Measurements from ENCODE around the gene CCK.
"Not testable (repeated sequence)": the region's sequence is repeated elsewhere in the genome, so short reads cannot be mapped to it uniquely, and the experiment has no call there.

Gene CCK, protein sequence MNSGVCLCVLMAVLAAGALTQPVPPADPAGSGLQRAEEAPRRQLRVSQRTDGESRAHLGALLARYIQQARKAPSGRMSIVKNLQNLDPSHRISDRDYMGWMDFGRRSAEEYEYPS

DNA sequence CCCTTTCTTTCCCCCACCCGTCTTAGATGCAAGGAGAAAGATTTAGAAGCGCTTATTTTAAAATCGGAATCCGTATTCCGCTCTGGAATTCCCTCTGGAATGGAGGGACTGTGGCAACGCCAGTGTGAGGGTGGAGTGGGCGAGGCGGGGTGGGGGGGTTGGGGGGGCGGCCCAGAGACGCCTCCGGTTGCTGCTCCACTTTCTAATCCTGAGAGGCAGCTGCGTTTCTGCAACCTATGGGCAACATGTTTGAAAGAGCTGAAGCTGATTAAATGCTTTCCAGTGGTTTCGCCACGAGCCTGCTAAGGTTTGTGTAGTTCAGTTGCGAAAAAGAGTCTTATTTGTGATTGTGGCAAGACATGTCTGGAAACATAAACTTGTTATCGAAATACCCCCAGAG is at the start of gene CCK:
Gene CCK (minus strand): TSS at position 101 of the 400 bp plus-strand sequence. CDS start 2,555 bp downstream, outside the sequence.
- DNase-seq = no peak

DNA sequence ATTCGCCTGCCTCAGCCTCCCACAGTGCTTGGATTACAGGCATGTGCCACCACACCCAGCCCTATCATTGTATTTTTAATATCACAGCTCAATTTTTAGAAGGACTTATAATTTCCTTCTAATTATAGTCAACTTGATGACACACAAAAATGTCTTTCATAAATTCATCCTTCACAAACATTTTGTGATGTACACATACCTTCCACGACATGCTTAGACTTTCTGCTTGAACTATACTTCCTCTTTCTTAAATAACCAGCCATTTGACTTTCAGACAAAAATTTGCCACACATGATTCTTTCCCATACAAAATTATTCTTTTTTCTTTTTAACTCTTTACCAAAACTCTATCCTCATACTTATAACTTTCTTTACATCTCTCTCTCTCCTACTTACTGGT is 48.4 kb upstream of the CCK start:
- no peak for DNase-seq

DNA sequence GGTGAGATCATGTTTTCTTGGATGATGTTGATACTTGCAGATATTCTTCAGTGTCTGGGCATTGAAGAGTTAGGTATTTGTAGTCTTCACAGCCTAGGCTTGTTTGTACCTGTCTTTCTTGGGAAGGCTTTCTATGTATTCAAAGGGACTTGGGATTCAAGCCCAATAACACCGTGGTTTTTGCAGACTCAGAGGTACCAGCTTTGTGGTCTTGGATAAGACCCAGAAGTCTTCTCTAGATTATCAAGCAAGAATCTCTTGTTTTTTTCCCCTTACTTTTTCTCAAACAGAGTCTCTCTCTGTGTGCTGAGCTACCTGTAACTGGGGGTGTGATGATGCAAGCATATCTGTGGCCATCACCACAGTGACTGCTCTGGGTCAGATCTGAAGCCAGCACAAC is 42.7 kb upstream of the CCK start:
- DNase-seq = no peak

DNA sequence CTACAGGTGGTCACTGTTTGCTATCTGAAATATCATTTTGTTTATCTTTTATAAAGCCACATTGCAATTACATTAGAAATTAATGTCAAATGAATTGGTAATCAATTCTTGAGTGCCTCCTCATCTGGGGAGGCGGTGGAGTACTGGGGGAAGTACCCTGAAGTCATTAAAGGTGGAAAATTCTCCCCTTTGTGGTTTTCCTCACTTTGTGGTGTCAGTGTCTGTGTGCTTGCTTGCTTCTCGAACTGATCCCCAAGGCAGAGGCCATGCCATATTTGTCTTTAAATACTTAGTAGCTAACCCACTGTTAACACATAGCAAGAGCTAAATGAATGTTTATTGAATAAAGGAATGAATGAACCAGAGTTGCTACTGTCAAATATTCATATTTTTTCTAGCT is 40.5 kb upstream of the CCK start:
- DNase-seq = no peak

DNA sequence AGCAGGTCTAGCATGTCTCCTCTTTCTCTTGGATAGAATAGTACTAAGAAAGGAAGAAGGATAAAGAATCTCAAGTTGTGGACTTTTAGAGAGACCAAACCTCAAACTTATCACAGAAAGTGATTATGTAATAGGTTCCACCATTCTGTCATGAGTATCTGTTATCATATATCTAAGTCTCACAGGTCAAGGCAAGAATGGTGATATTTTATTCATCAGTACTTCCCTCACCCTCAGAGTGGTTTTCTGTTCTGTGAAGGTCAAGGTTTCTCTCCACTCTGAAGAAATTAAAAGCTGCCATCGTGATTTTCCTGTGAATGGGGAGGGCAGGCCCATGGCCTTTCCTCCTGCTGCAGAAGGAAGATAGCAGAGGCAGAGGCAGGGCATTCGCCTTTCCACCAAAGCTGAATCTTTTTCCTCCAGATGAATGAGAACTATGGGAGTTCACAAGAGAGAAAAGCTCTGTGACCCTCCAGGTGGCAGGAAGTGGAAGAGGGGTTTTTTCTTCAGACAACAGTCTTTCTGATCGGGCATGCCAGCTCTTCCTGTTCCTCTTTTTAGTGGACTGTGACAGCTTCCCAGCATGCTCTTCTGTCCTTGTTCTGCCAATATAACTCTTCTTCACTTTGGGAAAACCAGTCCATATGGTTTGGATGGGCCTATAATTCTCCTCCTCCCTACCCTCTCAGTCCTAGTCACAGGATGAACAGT is 37.1 kb upstream of the CCK start:
- DNase-seq = no peak

DNA sequence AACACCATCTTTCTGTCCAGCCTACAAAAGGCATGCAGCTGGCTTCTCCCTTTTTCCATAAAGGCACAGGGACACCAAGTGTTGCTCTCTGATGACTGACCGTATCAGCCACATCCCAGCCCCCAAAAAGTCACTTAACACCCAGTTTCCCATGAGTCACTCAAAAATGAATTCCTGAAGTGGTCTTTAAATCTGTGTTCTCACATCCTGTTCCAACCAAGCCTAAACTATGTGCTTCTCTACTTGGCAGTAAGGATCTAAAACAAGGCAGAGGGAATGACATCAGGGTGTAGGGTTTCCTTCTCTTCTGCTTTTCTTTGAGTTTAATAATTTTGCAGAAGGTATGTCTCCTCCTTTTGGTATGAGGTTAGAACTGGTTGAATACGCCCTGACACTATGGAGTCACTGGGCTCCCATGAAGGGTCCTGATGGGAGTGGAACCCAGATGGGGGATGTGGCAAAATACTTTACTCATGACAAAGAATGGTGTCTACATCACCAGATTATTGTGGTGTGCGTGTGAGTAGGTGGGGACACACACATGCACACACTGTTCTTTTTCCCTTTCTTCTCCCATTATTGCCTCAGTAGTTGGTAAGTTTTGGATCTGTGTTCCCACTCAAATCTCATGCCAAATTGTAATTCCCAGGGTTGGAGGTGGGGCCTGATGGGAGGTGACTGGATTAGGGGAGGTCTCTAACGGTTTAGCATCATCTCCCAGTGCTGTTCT is 35.6 kb upstream of the CCK start:
- no peak for DNase-seq

DNA sequence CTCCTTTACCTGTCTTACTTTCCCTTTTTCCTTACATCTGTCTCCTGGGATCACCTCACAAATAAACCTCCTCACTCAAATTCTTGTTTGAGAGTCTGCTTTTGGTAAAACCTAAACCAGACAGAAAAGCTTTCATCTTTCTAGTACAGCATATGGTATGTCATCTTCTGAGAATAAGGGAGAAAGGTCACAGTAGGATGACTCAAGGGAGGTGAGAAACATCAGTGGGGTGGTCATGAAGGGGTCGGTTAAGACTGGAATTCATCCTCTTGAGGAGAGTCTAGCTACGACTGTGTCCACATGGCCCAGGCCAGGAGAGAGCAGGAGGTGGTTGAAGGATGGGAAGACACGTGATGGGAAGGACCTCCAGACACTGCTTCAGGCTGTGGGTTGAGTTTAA is 34.8 kb upstream of the CCK start:
- DNase-seq = no peak

DNA sequence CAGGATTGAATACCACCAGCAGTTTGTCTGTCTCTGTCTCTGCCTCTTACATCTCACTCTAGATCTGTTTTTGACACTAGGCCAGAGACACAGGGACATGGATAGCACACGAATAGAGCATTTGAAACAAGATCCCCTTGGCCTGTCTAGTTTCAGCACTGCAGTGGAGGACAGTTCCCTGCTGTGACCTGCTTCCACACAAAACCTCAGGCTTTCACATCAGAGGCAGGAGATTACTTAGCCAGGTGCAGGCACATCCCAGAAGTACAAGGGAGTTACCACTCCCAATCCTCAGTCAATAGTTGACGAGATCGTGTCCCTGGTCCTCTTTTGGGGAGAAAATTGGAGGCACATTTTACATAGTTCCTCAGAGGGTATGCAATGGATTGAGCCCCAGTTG is 34.0 kb upstream of the CCK start:
- DNase-seq = peak in 1 of 4 experiments; percentile 9

DNA sequence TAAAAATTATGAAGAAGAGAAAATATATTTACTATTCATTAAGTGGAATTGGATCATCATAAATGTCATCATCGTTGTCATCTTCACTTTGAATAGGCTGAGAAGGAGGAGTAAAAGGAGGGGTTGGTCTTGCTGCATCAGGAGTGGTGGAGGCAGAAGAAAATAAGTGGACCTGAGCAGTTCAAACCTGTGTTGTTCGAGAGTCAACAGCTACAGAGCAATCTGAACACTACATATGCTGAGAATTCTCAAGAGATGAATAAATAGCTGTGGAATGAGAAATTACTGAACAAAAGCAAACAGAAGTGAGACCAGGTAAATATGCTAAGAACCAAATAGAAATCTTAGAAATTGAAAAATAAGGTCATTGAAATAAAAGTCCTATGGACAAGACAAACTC is 32.3 kb upstream of the CCK start:
- no peak for DNase-seq

DNA sequence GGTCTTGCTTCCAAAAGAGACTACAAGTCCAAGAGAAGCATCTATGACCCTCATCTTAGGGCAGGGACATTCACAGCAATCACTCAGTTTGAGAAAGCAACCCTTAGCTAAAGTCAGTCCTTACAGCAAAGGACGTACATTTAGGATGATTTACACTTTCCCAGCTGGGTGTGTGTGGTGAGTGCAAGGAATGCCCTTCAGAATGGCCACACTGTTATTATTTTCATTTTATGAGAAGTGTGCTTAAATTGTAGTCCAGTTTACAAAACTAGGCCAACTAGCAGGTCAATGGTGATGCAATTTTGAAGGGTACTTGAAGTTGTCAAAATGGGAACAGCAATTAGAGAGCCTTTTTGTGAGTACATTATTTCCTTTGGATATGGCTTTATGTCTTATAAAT is 26.0 kb upstream of the CCK start:
- DNase-seq = no peak

DNA sequence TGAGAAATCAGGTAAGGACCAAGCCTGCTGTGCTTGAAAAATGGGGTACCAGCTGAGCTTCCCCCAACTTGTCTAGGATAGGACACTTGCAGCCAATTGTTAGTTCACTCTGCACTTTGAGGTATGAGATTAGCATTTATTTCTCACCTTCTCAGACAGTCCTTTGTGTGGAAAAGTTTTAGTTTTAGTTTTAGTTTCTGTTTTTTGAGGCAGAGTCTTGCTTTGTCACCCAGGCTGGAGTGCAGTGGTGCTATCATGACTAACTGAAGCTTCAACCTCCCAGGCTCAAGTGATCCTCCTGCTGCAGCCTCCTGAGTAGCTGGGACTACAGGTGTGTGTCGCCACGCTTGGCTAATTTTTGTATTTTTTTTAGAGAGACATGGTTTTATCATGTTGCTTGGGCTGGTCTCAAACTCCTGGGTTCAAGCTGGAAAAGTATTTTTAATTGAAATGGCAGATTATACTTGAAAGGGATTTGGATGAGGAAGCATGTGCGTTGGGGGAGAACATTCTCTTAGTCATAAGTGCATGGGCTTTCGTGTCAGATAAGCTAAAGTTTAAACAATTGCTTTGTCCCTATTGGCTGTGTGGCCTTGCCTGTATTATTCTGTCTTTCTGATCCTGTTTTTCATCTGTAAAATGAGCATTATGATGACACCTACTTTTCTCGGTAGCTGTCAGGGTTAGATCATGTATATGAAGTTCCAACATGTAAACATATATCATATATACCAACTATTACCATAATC is 25.2 kb upstream of the CCK start:
- no peak for DNase-seq

DNA sequence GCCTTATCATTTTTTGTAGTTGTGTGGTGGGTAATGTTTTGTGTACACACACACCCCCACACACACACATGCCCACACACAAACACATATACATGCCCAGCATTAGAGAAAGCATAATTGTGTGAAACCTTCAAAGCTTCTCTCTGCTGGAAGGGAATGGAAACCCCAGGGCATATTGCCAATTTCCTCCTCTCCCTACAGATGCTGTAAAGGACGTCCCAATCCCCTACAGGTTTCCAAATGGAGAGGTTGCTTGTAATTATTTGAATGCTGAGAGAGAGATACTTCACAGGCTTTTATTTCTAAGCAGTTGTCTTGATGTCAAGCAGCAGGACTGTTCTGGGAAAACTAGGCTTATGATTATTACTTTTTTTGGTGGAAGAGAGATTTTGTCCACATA is 23.0 kb upstream of the CCK start:
- no peak for DNase-seq

DNA sequence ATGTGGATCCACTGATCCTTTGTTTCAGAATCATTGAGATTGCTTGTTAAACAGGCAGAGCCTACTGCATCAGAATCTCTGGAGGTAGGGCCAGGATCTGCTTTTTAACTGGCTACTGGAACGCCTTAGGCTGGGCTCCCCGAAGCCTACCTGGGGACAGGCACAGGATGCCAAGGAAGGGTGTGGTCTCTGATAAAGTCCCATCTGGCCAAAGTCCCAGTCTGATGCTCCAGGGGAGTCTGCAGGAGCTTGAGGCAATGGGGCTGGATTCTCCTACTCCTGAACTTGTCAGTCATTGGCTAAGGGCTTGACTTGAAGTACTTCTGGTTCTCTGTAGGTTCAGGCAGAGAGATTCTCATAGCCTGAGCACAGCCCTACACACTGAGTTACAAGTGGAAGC is 22.4 kb upstream of the CCK start:
- DNase-seq = no peak

DNA sequence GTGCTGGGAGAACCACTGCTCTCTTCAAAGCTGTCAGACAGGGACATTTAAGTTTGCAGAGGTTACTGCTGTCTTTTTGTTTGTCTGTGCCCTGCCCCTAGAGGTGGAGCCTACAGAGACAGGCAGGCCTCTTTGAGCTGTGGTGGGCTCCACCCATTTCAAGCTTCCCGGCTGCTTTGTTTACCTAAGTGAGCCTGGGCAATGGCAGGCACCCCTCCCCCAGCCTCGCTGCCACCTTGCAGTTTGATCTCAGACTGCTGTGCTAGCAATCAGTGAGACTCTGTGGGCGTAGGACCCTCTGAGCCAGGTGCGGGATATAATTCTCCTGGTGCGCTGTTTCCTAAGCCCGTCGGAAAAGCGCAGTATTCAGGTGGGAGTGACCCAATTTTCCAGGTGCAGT is 21.4 kb upstream of the CCK start:
- not testable (repeated sequence) for DNase-seq

DNA sequence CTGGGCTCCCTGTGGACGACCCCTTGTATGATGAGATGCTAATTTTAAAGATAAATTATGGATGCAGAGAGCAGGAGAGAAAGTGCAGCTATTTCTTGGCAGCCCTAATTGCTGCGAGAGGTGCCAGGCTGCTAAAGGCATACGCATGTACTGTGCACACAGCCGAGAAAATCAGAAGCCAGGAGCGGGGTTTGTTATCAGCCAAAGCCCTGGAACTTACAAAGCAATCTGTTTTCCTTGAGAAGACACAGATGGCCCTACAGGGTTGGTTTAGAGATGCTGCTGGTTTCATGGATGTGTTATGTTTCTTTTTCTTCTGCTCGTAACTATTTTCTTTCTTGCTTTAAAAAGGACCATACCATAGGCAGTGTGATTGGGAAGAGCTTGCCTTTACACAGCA is 11.7 kb upstream of the CCK start:
- no peak for DNase-seq

DNA sequence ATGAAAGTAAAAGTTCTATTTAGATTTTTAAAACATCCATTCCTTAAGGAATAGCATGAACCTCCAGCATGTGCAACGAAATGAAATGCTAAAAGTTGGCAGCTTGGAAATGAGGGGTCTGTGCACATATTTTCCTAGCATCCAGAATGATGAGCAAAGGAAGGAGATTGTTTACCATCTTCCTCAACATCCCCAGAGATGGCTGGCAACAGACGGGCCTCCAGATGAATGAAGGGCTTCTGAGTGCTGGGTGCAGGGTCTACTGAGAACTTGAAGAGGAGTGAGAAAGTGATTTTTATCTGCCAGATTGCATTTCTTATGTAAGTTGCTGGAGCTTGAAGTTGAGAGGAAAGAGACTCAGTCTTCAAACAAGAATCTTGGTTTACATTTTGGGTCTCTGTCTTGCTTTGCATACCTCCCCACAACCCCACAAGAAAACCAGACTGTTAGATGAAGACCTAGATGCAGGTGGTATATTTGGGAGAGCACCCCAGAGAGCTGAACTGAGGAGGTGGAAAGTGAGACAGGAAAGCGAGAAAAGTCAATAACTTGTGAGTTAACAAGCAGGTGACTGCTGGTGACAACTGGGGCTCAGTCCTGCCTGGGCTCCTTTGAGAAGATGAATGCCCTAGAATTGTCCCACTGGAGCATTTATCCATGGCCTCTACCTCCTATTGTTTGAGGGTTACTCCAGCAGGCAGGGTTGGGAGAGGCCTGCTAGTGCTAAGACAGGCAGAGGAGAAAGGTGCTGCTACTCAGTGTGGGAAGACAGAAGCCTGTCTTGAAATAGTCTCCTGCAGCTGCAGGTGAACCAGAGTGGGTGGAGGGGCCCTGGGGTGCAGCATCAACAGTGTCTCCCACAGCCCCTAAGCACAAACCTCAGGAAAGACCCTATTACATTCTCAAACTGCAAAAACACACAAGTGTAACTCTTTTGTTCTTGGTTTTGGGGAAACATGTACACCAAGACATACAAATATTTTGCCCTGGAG is 10.5 kb upstream of the CCK start:
- no peak for DNase-seq

DNA sequence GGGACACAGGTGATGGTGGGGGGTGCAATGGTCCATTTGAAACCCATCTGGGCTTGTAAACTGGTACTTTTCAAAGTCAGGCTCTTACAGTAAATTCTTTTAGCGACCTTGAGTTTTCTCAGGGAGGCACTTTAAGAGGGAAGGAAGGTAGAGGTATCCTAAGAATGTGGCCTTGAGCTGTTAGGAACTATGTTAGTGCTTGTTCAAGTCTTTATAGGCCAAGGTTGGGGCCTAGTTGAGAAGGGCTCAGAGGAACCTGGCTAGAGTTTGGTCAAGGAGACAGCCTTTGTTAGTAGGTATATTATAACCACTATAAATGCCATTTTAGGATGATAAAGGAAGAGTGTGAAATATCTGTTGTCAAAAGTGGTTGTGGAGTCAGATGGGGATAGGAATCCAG is 9.2 kb upstream of the CCK start:
- DNase-seq = no peak

DNA sequence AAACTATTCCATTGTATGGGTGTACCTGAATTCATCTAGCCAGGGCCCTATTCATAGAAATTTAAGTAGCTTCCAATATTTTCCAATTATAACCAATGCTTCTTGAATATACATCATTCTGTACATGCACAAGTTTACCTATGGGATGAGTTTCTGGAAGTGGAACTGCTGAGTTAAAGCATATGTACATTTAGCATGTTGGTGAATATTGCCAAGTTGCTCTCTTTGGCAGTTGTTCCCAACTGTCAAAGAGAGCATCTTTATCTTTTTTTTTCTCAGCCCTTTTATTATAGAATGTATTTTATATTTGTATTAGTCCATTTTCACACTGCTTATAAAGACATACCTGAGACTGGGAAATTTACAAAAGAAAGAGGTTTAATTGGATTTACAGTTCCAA is 8.3 kb upstream of the CCK start:
- no peak for DNase-seq

DNA sequence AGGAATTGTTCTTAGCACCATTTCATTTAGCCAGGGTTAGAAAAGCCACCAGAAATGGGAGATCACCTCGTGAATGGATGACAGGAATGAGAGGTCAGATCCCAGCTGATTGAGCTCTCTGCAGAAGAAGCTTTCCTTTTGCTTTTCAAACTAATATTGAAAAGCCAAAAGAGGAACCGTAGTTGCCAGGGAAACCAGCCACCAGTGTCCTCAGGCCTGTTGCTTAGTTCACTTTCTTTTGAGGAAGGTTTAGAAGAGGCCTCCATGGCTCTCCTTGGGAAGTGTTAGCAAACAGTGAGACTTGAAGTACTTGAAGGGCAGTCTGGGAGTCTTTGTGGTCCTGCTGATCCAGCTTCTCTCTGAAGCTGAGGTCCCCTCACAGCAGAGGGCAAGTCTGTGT is 7.4 kb upstream of the CCK start:
- DNase-seq = no peak

DNA sequence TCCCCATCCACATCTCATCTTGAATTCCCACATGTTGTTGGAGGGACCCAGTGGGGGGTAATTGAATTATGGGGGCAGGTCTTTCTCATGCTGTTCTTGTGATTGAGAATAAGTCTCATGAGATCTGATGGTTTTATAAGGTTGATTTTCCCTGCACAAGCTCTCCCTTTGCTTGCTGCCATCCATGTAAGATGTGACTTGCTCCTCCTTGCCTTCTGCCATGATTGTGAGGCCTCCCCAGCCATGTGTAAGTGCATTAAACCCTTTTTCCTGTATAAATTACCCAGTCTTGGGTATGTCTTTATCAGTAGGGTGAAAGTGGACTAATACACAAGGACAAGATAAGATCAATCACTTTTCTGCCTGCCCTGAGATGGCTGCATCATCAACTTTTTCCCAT is 5.8 kb upstream of the CCK start:
- no peak for DNase-seq

DNA sequence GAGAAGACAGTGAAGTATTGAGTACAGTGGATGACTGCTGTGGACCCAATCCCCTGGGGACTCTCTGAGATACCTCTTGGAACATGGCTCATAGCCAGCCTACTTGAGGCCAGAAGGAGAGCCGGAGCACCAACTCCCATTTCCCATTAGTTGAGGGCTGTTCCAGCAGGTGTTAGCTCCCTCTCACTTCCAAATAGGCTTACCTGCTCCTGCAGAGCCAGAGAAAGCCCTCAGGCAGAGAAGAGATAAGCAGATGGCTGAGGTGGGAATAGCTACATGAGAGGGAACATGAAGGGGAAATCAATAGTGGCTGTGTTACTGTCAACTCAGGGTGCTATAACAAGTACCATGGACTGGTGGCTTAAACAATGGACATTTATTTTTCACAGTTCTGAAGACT is 4.6 kb upstream of the CCK start:
- no peak for DNase-seq

DNA sequence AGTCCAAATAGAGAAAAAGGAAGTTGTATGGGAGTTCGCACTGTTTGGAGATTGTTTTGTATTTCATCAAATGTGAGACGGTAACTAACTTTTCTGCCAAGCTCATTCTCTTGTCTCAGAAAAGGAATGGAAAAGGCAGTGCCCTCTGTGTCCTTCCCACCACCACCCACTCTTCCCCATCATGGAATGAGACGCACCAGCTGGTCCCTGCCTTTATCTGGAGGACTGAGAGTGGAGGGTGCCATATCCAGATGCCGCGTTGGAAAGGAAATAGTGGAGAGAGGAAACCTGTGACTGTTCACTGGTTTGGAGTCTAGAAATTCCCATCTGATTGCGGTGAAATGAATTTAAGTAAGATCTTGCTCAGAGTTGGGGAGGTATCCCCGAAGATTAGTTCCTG is 3.7 kb upstream of the CCK start:
- DNase-seq = no peak

DNA sequence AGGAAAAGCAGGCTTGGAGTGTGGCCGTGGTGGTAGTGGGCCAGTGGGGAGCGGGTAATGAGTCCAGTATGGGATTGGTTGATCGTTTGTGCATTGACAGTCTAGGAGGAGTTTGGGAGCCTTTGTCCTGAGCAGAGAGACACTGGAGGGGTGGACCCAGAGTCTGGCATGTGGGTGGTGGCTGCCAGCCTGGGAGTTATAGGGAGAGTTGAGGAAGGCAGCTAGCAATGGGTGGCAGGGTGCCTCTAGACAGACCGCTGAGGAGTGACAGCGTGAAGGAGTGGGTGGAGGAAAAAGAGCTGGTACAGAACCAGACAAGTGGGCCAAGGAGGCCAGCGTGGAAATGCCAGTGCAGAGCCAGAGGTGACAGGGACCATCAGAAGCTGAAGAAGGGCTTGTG is 1.9 kb upstream of the CCK start:
- DNase-seq = no peak
